ENCODE results near the gene CNPY1. TPM values are rescaled to one million over a fixed set of nuclear protein-coding genes. Genes with fewer than 3 reads are reported as not detected.

The CNPY1 gene
- polyA plus RNA-seq, 1 donor from 2014 or later: 0.36 TPM

DNA sequence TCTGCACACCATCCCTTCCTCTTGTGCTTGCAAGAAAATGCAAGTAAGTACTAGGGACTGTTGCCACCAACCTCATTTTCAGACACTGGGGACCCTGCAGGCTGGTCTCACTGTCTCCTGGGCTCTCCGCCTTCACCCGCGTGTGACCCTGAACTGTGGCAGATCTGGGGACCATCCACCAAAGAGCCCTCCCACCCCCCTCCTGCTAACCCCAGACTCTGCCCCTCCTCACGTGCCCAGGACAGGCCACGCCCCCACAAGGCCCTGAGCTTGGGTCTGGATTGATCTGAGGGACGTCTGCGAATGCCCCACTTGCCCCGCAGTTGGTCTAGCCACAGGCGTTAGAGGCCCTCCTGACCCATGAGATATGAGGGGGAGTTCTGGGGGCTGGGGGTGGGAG, 8.1 kb downstream of the CNPY1 start:
- no peak overlapping the region for H3K4me2 ChIP-seq (ENCODE audit: low read length)
- no peaks in the 10 kb centered on the region for H3K9me2 ChIP-seq (ENCODE audit: insufficient read depth, low read length)
- no peak overlapping the region for H2AFZ ChIP-seq (ENCODE audit: low read depth, low read length)
- H3K27me3 ChIP-seq (ENCODE audit: insufficient read depth, low read depth, low read length): peaks cover 25% of the 10 kb centered on the region
- TF ChIP-seq, protein P1, sequence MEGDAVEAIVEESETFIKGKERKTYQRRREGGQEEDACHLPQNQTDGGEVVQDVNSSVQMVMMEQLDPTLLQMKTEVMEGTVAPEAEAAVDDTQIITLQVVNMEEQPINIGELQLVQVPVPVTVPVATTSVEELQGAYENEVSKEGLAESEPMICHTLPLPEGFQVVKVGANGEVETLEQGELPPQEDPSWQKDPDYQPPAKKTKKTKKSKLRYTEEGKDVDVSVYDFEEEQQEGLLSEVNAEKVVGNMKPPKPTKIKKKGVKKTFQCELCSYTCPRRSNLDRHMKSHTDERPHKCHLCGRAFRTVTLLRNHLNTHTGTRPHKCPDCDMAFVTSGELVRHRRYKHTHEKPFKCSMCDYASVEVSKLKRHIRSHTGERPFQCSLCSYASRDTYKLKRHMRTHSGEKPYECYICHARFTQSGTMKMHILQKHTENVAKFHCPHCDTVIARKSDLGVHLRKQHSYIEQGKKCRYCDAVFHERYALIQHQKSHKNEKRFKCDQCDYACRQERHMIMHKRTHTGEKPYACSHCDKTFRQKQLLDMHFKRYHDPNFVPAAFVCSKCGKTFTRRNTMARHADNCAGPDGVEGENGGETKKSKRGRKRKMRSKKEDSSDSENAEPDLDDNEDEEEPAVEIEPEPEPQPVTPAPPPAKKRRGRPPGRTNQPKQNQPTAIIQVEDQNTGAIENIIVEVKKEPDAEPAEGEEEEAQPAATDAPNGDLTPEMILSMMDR (IDR thresholded peaks at IDR 0.05; ENCODE audit: poor library complexity, severe bottlenecking): no peak
- TF ChIP-seq EP300 (conservative IDR thresholded peaks at IDR 0.05; ENCODE audit: poor library complexity, severe bottlenecking) (no peak), MXI1 (conservative IDR thresholded peaks at IDR 0.05; ENCODE audit: poor library complexity, severe bottlenecking) (no peak), RAD21 (conservative IDR thresholded peaks at IDR 0.05) (no peak), TAF1 (IDR thresholded peaks at IDR 0.05; ENCODE audit: low read depth) (no peak), EZH2 (IDR thresholded peaks at IDR 0.05; ENCODE audit: borderline replicate concordance, insufficient read depth, low read length, poor library complexity, severe bottlenecking) (no peak), POLR2AphosphoS5 (IDR thresholded peaks at IDR 0.05) (no peak), SMC3 (conservative IDR thresholded peaks at IDR 0.05; ENCODE audit: poor library complexity) (no peak)
- TF ChIP-seq, protein P2, sequence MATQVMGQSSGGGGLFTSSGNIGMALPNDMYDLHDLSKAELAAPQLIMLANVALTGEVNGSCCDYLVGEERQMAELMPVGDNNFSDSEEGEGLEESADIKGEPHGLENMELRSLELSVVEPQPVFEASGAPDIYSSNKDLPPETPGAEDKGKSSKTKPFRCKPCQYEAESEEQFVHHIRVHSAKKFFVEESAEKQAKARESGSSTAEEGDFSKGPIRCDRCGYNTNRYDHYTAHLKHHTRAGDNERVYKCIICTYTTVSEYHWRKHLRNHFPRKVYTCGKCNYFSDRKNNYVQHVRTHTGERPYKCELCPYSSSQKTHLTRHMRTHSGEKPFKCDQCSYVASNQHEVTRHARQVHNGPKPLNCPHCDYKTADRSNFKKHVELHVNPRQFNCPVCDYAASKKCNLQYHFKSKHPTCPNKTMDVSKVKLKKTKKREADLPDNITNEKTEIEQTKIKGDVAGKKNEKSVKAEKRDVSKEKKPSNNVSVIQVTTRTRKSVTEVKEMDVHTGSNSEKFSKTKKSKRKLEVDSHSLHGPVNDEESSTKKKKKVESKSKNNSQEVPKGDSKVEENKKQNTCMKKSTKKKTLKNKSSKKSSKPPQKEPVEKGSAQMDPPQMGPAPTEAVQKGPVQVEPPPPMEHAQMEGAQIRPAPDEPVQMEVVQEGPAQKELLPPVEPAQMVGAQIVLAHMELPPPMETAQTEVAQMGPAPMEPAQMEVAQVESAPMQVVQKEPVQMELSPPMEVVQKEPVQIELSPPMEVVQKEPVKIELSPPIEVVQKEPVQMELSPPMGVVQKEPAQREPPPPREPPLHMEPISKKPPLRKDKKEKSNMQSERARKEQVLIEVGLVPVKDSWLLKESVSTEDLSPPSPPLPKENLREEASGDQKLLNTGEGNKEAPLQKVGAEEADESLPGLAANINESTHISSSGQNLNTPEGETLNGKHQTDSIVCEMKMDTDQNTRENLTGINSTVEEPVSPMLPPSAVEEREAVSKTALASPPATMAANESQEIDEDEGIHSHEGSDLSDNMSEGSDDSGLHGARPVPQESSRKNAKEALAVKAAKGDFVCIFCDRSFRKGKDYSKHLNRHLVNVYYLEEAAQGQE (IDR thresholded peaks at IDR 0.05; ENCODE audit: borderline replicate concordance): no peak
- no peaks in the 10 kb centered on the region for H3K9me3 ChIP-seq (ENCODE audit: low read length)
- H3K36me3 ChIP-seq (ENCODE audit: insufficient read depth, low read length): no peaks in the 10 kb centered on the region
- H3K4me3 ChIP-seq (ENCODE audit: low read length): no peak overlapping the region
- H4K20me1 ChIP-seq (ENCODE audit: insufficient read depth): no peaks in the 10 kb centered on the region
- H3K9ac ChIP-seq (ENCODE audit: low read length): no peak overlapping the region
- H3F3A ChIP-seq (ENCODE audit: insufficient read depth, low read length, poor library complexity, severe bottlenecking): no peaks in the 10 kb centered on the region
- H3K79me2 ChIP-seq (replicated peaks; ENCODE audit: insufficient read depth, low read length): no peaks in the 10 kb centered on the region
- H3K27ac ChIP-seq (ENCODE audit: low read length): no peak overlapping the region

DNA sequence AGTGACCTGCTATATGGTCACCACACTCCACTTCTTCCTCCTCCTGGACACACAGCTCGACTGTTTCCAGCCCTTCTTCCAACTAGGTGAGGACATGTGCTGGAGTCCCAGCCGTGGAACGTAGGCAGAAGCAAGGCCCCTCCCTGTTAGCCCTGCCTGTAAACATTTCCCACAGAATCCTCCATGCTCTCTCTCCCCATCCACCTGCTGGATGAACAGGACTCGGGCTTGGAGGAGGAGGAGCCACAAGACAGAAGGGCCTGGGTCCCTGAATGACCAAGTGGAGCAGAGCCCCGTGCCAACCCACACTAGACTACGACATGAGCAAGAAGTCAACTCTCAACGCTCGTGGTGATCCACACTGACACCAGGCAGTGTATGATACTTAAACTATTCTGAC, 9.9 kb downstream of the CNPY1 start:
- Histone ChIP-seq H4K20me1 (ENCODE audit: insufficient read depth) (no peaks in the 10 kb centered on the region), H3K27me3 (ENCODE audit: insufficient read depth, low read depth, low read length) (peaks cover 43% of the 10 kb centered on the region), H3K9me2 (ENCODE audit: insufficient read depth, low read length) (no peaks in the 10 kb centered on the region), H3K27ac (ENCODE audit: low read length) (no peak overlapping the region), H3K4me3 (ENCODE audit: low read length) (no peak overlapping the region), H2AFZ (ENCODE audit: low read depth, low read length) (no peak overlapping the region), H3F3A (ENCODE audit: insufficient read depth, low read length, poor library complexity, severe bottlenecking) (no peaks in the 10 kb centered on the region), H3K36me3 (ENCODE audit: insufficient read depth, low read length) (no peaks in the 10 kb centered on the region), H3K9ac (ENCODE audit: low read length) (no peak overlapping the region), H3K9me3 (ENCODE audit: low read length) (no peaks in the 10 kb centered on the region), H3K4me2 (ENCODE audit: low read length) (no peak overlapping the region), H3K79me2 (replicated peaks; ENCODE audit: insufficient read depth, low read length) (no peaks in the 10 kb centered on the region)
- TF ChIP-seq EP300 (conservative IDR thresholded peaks at IDR 0.05; ENCODE audit: poor library complexity, severe bottlenecking) (no peak), EZH2 (IDR thresholded peaks at IDR 0.05; ENCODE audit: borderline replicate concordance, insufficient read depth, low read length, poor library complexity, severe bottlenecking) (no peak), TAF1 (IDR thresholded peaks at IDR 0.05; ENCODE audit: low read depth) (no peak), POLR2AphosphoS5 (IDR thresholded peaks at IDR 0.05) (no peak), RAD21 (conservative IDR thresholded peaks at IDR 0.05) (no peak), MXI1 (conservative IDR thresholded peaks at IDR 0.05; ENCODE audit: poor library complexity, severe bottlenecking) (no peak)
- TF ChIP-seq, protein P1 (IDR thresholded peaks at IDR 0.05; ENCODE audit: poor library complexity, severe bottlenecking): no peak
